DND-41 (cell line): ENCODE measurements around the gene SORBS1.

Experiments
- ATAC-seq: fragments of 200-7000 bp; cut with Tn5 transposase; 3 replicates; pipeline ENCODE4 v1.9.1; 2021; ENCODE audit warnings: low read depth; ENCODE audit not compliant: insufficient read depth
- DNase-seq: peaks from one replicate; pipeline ENCODE4 v3.0.0-alpha.2; 2020
- H2AFZ ChIP-seq: 2 replicates; pipeline ENCODE4 v1.6.0; 2012; ENCODE audit warnings: low read depth, low read length
- H3K27ac ChIP-seq: 2 replicates; pipeline ENCODE4 v1.5.1; 2012; ENCODE audit warnings: low read length, inconsistent platforms
- H3K27me3 ChIP-seq: fragments of 200-600 bp; sonication (generic); 2 replicates; pipeline ENCODE4 v1.6.0; 2012; ENCODE audit warnings: low read length, mild to moderate bottlenecking, inconsistent platforms; ENCODE audit not compliant: insufficient read depth, poor library complexity
- H3K36me3 ChIP-seq: 2 replicates; pipeline ENCODE4 v1.5.1; 2012; ENCODE audit warnings: low read length, inconsistent platforms; ENCODE audit not compliant: insufficient read depth
- H3K4me1 ChIP-seq: 2 replicates; pipeline ENCODE4 v1.5.1; 2012; ENCODE audit warnings: mild to moderate bottlenecking, low read length; ENCODE audit not compliant: insufficient read depth
- H3K4me2 ChIP-seq: 2 replicates; pipeline ENCODE4 v1.6.0; 2012; ENCODE audit warnings: mild to moderate bottlenecking, moderate library complexity, low read length, inconsistent platforms; ENCODE audit not compliant: insufficient read depth
- H3K4me3 ChIP-seq, 2 experiments: fragments of 200-600 bp in 1 of 2; shearing (Covaris generic) in 1 of 2; 2 replicates each; pipeline ENCODE4 v1.5.1; 2012 to 2016; ENCODE audit warnings: inconsistent platforms in 2 of 2, low read length in 2 of 2, mild to moderate bottlenecking in 2 of 2, low read depth in 1 of 2, moderate library complexity in 1 of 2
- H3K79me2 ChIP-seq: 2 replicates; pipeline ENCODE4 v1.6.0; 2012; ENCODE audit warnings: low read length, inconsistent platforms; ENCODE audit not compliant: insufficient read depth
- H3K9ac ChIP-seq: 2 replicates; pipeline ENCODE4 v1.6.0; 2012; ENCODE audit warnings: low read depth, mild to moderate bottlenecking, inconsistent platforms, low read length, moderate library complexity
- H3K9me3 ChIP-seq: 2 replicates; pipeline ENCODE4 v1.5.1; 2012; ENCODE audit warnings: low read length, moderate library complexity, mild to moderate bottlenecking, inconsistent platforms; ENCODE audit not compliant: insufficient read depth, severe bottlenecking
- H4K20me1 ChIP-seq: 2 replicates; pipeline ENCODE4 v1.6.0; 2012; ENCODE audit warnings: low read length; ENCODE audit not compliant: insufficient read depth
- CTCF ChIP-seq: IDR thresholded peaks from 2 replicates; pipeline ENCODE4 v1.5.1; 2012; ENCODE audit warnings: borderline replicate concordance, low read length, moderate library complexity, mild to moderate bottlenecking; ENCODE audit not compliant: poor library complexity, severe bottlenecking; ENCODE audit errors: extremely low read depth
- EZH2 ChIP-seq: IDR thresholded peaks from 3 replicates; pipeline ENCODE4 v1.6.1; 2012; ENCODE audit warnings: borderline replicate concordance, low read depth, mild to moderate bottlenecking, moderate library complexity, low read length, inconsistent platforms; ENCODE audit not compliant: severe bottlenecking

SORBS1 gene

DNA sequence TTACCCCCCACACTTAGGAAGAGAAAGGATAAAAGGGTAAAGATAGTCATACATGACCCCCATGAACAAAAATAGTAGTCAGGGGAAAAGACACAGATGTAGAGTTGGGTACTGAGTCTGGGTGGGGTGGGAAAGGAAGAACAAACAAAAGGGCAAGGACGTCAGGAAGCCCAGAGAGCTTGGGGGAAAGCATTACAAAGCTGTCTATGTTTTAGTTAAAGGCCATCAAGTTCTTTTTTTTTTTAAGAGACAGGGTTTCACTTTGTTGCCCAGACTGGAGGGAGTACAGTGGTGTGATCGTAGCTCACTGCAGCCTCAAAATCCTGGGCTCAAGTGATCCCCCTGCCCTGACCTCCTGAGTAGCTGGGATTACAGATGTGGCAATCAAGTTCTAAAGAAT lies 172.0 kb downstream of the SORBS1 start:
- no peaks in the 10 kb centered on the region for H3K4me1 ChIP-seq
- H3K27ac ChIP-seq, result no peak overlapping the region
- TF ChIP-seq CTCF (no peak), EZH2 (no peak)
- no peak for ATAC-seq
- no peaks in the 10 kb centered on the region for H3K36me3 ChIP-seq
- H3K9me3 ChIP-seq, result no peaks in the 10 kb centered on the region
- no peak overlapping the region for H3K4me2 ChIP-seq
- no peak overlapping the region for H3K4me3 ChIP-seq
- H3K9ac ChIP-seq, result no peak overlapping the region
- H3K27me3 ChIP-seq, result peaks cover 14% of the 10 kb centered on the region
- H3K79me2 ChIP-seq, result no peaks in the 10 kb centered on the region
- no peak overlapping the region for H2AFZ ChIP-seq
- no peak for DNase-seq
- H4K20me1 ChIP-seq, result no peaks in the 10 kb centered on the region

DNA sequence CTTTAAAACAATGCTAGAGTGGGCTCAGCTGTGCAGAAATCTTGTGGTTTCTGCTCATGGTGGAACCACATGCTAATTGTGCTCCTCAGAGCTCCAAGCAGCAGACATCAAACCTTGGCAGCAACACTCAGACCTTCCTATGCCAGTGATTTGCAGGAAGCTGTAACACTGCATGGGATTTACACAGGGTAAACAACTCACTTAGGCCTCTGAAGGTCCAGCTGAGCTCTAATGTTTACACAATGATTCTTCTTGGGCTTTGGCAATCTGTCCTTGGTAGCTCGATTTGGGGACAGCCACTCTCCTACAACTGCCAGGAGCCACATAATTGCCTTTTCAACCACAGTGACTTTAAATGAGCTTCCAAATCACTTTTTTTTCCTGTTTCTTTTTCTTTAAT lies 172.6 kb downstream of the SORBS1 start:
- H4K20me1 ChIP-seq, result no peaks in the 10 kb centered on the region

GRCh38 chr10:95388109-95388471 lies 173.1 kb downstream of the SORBS1 start:
- no peak for ATAC-seq
- H3K4me1 ChIP-seq, result no peaks in the 10 kb centered on the region
- no peaks in the 10 kb centered on the region for H3K36me3 ChIP-seq
- H3K79me2 ChIP-seq, result no peaks in the 10 kb centered on the region
- no peak overlapping the region for H3K4me2 ChIP-seq
- TF ChIP-seq EZH2 (no peak), CTCF (no peak)
- no peak overlapping the region for H3K4me3 ChIP-seq
- H3K9ac ChIP-seq, result no peak overlapping the region
- no peak overlapping the region for H2AFZ ChIP-seq
- H4K20me1 ChIP-seq, result no peaks in the 10 kb centered on the region
- no peak overlapping the region for H3K27ac ChIP-seq
- no peaks in the 10 kb centered on the region for H3K9me3 ChIP-seq
- peaks cover 19% of the 10 kb centered on the region for H3K27me3 ChIP-seq
- DNase-seq, result no peak

More for the DNA sequence above, 172.6 kb downstream of the SORBS1 start:
- H3K9ac ChIP-seq, result no peak overlapping the region
- no peak overlapping the region for H2AFZ ChIP-seq
- H3K36me3 ChIP-seq, result no peaks in the 10 kb centered on the region
- H3K27ac ChIP-seq, result no peak overlapping the region
- H3K79me2 ChIP-seq, result no peaks in the 10 kb centered on the region
- no peak overlapping the region for H3K4me3 ChIP-seq
- DNase-seq (no peak), ATAC-seq (no peak)
- H3K4me2 ChIP-seq, result no peak overlapping the region
- no peaks in the 10 kb centered on the region for H3K9me3 ChIP-seq
- H3K4me1 ChIP-seq, result no peaks in the 10 kb centered on the region
- no peak for TF ChIP-seq CTCF
- no peak for TF ChIP-seq EZH2
- peaks cover 18% of the 10 kb centered on the region for H3K27me3 ChIP-seq
